Thyroid gland (tissue), 4 donors: ENCODE measurements around the gene PPP4R1. TPM values are rescaled to one million over a fixed set of nuclear protein-coding genes. Genes with fewer than 3 reads are reported as not detected.

Source experiments
- DNase-seq, 2 donors: peaks; one replicate each; pipeline ENCODE4 v3.0.0-alpha.2; 2019
- H3K27ac ChIP-seq, 3 donors: fragments of 200-600 bp; sonication (generic); 1 replicate in 2 of 3; 2 replicates in 1 of 3; pipeline ENCODE4 v1.5.1; 2016 to 2019; ENCODE audit warnings: mild to moderate bottlenecking in 1 of 3, moderate library complexity in 1 of 3
- H3K27me3 ChIP-seq: fragments of 200-600 bp; sonication (generic); one replicate; pipeline ENCODE4 v1.5.1; 2019
- H3K36me3 ChIP-seq, 2 donors: fragments of 200-600 bp; sonication (generic); one replicate each; pipeline ENCODE4 v1.5.1; 2016 to 2019
- H3K4me1 ChIP-seq, 2 donors: fragments of 200-600 bp; sonication (generic); one replicate each; pipeline ENCODE4 v1.5.1; 2017 to 2019
- H3K4me3 ChIP-seq, 3 donors: fragments of 200-600 bp; sonication (generic); replicated peaks in 1 of 3; 1 replicate in 2 of 3; 2 replicates in 1 of 3; pipeline ENCODE4 v1.5.1; 2016; ENCODE audit warnings: mild to moderate bottlenecking in 1 of 3
- H3K9me3 ChIP-seq: fragments of 200-600 bp; sonication (generic); one replicate; pipeline ENCODE4 v1.5.1; 2017
- CTCF ChIP-seq, 6 experiments: fragments of 200-600 bp in 3 of 6; fragments of 450-650 bp in 3 of 6; sonication (generic) in 3 of 6; IDR thresholded peaks; one replicate each; pipeline ENCODE4 v1.5.1; 2016 to 2019; ENCODE audit warnings: antibody characterized with exemption in 6 of 6, mild to moderate bottlenecking in 2 of 6, inconsistent platforms in 1 of 6, moderate library complexity in 1 of 6
- POLR2A ChIP-seq, 2 donors: fragments of 450-650 bp; IDR thresholded peaks; one replicate each; pipeline ENCODE4 v1.6.1; 2017; ENCODE audit warnings: antibody characterized with exemption in 2 of 2, mild to moderate bottlenecking in 2 of 2, moderate library complexity in 1 of 2
- WGBS, 2 donors: methylation state at CpG; one replicate each; pipeline ENCODE4 v1.1.5; 2017; 5-methylcytosine and 5-hydroxymethylcytosine counted together
- intact Hi-C: fragments of 100-400 bp; cut with DNase I; formaldehyde crosslinking; loops from one replicate; pipeline ENCODE4 v1.15.1; 2023
- total RNA-seq, 4 donors: library from RNA; depleted of rRNA; stranded (reverse); fragments of >200 nt; gene quantifications; one replicate each; pipeline ENCODE4 v1.2.3, GENCODE V29; 2016

PPP4R1 gene
- total RNA-seq, 4 donors from 2014 or later = 95.5 to 170 (median 110) TPM

GRCh38 chr18:9530226-9531009, 83.9 kb downstream of the PPP4R1 start:
- DNase-seq = no peak
- H3K9me3 ChIP-seq = no peaks in the 10 kb centered on the region
- intact Hi-C loops = no loop called here
- H3K27ac ChIP-seq = no peak overlapping the region
- WGBS, 2 donors = 95 to 96% methylated on average over 6 of the region's 6 CpGs
- H3K36me3 ChIP-seq = peaks cover 23 to 30% of the 10 kb centered on the region in 2 donors
- H3K4me1 ChIP-seq = peaks cover 0 to 3% of the 10 kb centered on the region in 2 donors
- no peaks in the 10 kb centered on the region for H3K27me3 ChIP-seq
- TF ChIP-seq POLR2A (IDR thresholded peaks at IDR 0.05) = no peak
- TF ChIP-seq CTCF (IDR thresholded peaks at IDR 0.05) = no peak
- no peak overlapping the region for H3K4me3 ChIP-seq

GRCh38 chr18:9526458-9526857, 87.9 kb downstream of the PPP4R1 start:
- no peaks in the 10 kb centered on the region for H3K9me3 ChIP-seq
- H3K36me3 ChIP-seq = peaks cover 4 to 5% of the 10 kb centered on the region in 2 donors
- no peak overlapping the region for H3K27ac ChIP-seq
- no peak for DNase-seq
- no peaks in the 10 kb centered on the region for H3K4me1 ChIP-seq
- no peaks in the 10 kb centered on the region for H3K27me3 ChIP-seq
- TF ChIP-seq CTCF (IDR thresholded peaks at IDR 0.05) = no peak
- no peak for TF ChIP-seq POLR2A (IDR thresholded peaks at IDR 0.05)
- intact Hi-C loops = no loop called here
- no peak overlapping the region for H3K4me3 ChIP-seq

- intact Hi-C loops = no loop called here
- Histone ChIP-seq H3K4me3 (no peak overlapping the region), H3K9me3 (no peaks in the 10 kb centered on the region), H3K4me1 (no peaks in the 10 kb centered on the region), H3K27ac (no peak overlapping the region), H3K27me3 (no peaks in the 10 kb centered on the region), H3K36me3 (peaks cover 0 to 5% of the 10 kb centered on the region in 2 donors)
- WGBS, 2 donors = 96 to 99% methylated on average over 6 of the region's 6 CpGs
- no peak for TF ChIP-seq CTCF (IDR thresholded peaks at IDR 0.05)
- no peak for TF ChIP-seq POLR2A (IDR thresholded peaks at IDR 0.05)
- no peak for DNase-seq
Measured at GRCh38 chr18:9522952-9523351, 91.4 kb downstream of the PPP4R1 start.

- no peak overlapping the region for H3K4me3 ChIP-seq
- H3K27me3 ChIP-seq = no peaks in the 10 kb centered on the region
- H3K27ac ChIP-seq = no peak overlapping the region
- H3K36me3 ChIP-seq = peaks cover 2 to 5% of the 10 kb centered on the region in 2 donors
- DNase-seq = no peak
- H3K4me1 ChIP-seq = no peaks in the 10 kb centered on the region
- intact Hi-C loops = no loop called here
- TF ChIP-seq POLR2A (IDR thresholded peaks at IDR 0.05) = no peak
- no peak for TF ChIP-seq CTCF (IDR thresholded peaks at IDR 0.05)
- 95 to 97% methylated on average over 7 of the region's 7 CpGs for WGBS, 2 donors
- H3K9me3 ChIP-seq = no peaks in the 10 kb centered on the region
Measured at GRCh38 chr18:9521770-9522169, 92.6 kb downstream of the PPP4R1 start.

- TF ChIP-seq CTCF (IDR thresholded peaks at IDR 0.05) (no peak), POLR2A (IDR thresholded peaks at IDR 0.05) (no peak)
- H3K4me3 ChIP-seq = no peak overlapping the region
- DNase-seq = no peak
- intact Hi-C loops = no loop called here
- peaks cover 2 to 5% of the 10 kb centered on the region in 2 donors for H3K36me3 ChIP-seq
- no peak overlapping the region for H3K27ac ChIP-seq
- 93 to 94% methylated on average over 3 of the region's 3 CpGs for WGBS, 2 donors
- H3K27me3 ChIP-seq = no peaks in the 10 kb centered on the region
- no peaks in the 10 kb centered on the region for H3K4me1 ChIP-seq
- H3K9me3 ChIP-seq = no peaks in the 10 kb centered on the region
Measured at GRCh38 chr18:9520666-9521065, 93.7 kb downstream of the PPP4R1 start.
